Measurements from ENCODE around the gene TSPYL2. TPM values are rescaled to one million over a fixed set of nuclear protein-coding genes. Genes with fewer than 3 reads are reported as not detected.

TSPYL2 gene
- total RNA-seq, 2 donors from 2014 or later, result 6.2 to 11.6 TPM

DNA sequence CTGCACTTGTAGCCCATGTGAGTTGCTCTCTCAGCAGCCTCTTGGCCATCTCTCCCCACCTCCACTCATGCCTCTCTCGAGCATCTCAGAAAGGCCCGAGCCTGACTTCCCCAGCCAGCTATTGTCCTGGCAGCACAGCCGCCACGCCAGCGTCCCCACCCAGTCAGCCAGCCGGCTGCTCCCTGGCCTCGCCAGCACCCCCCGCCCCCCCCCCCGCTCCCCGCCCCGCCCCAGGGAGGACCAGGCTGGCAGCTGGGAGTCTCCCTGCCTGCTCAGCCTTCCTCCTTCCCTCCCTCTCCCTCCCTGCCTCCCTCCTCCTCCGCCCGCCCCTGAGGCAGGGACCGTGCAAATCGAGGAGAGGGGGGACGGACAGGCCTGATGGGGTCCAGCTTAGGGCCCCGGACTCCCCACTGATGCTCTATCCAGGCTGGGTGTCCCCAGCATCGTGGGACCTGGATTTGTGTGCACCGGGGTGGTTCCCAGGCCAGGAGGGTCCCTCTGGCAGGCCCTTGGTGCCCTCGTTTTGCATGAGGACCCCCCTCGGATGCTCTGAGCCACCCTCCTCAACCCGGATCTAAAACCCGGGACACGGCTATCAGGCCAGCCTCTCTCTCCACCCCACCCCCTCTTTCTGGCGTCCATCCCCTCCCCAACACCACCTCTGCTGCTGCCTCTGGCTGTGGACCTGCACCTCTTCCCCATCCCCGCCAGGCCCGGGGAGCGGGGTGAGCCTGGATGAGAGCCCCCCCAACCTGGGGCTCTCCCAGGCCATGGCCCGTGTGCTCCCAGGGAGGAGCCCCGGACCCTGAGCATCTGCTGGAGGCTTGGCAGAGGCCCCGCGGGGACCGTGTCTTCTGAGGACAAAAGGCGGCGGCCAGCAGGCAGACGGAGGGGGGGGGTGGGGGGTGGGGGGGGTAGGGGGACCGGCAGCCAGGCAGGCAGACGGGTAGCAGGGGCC is 33.7 kb upstream of the TSPYL2 start, which contains the start of gene GPR173:
GPR173 (plus strand) TSS at position 621 of the 958 bp plus-strand sequence. CDS start 27,833 bp downstream, outside the sequence.
- no peaks in the 10 kb centered on the region for H3K36me3 ChIP-seq
- TF ChIP-seq, protein P1, sequence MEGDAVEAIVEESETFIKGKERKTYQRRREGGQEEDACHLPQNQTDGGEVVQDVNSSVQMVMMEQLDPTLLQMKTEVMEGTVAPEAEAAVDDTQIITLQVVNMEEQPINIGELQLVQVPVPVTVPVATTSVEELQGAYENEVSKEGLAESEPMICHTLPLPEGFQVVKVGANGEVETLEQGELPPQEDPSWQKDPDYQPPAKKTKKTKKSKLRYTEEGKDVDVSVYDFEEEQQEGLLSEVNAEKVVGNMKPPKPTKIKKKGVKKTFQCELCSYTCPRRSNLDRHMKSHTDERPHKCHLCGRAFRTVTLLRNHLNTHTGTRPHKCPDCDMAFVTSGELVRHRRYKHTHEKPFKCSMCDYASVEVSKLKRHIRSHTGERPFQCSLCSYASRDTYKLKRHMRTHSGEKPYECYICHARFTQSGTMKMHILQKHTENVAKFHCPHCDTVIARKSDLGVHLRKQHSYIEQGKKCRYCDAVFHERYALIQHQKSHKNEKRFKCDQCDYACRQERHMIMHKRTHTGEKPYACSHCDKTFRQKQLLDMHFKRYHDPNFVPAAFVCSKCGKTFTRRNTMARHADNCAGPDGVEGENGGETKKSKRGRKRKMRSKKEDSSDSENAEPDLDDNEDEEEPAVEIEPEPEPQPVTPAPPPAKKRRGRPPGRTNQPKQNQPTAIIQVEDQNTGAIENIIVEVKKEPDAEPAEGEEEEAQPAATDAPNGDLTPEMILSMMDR (IDR thresholded peaks at IDR 0.05), result no peak
- peak within 1 kb of the TSS; percentile 19 for H3K4me3 ChIP-seq
- intact Hi-C loops (cut with DNase I), result no loop called here
- H3K9me3 ChIP-seq, result no peaks in the 10 kb centered on the region
- H3K27me3 ChIP-seq, result no peaks in the 10 kb centered on the region
- peak; percentile 29 for DNase-seq
- H3K4me1 ChIP-seq, result no peaks in the 10 kb centered on the region
- no peak within 1 kb of the TSS for H3K27ac ChIP-seq
- no peak within 1 kb of the TSS for H3K9ac ChIP-seq (ENCODE audit: low read depth in 2 of 2, low read length in 2 of 2)

DNA sequence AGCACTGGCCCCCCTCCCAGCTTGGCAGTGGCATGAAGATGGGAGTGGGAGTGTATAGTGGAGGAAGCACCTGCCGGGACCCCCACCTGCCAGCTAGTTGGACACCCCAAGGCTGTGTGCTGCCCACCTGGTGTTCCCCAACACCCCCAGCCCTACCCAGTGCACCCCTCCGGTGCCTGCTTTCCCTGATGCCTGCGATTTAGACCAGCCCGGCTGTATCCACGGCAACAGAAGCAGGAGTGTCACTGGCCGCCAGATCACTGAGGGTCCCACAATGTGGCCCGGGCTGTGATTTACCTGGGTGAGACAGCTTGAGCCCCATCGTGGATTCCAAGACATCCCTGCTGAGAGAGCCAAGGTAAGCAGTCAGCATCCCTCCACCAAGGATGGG is 33.0 kb upstream of the TSPYL2 start:
- Histone ChIP-seq H3K4me3 (no peak overlapping the region), H3K36me3 (no peaks in the 10 kb centered on the region), H3K9ac (ENCODE audit: low read depth in 2 of 2, low read length in 2 of 2) (no peak overlapping the region), H3K27me3 (no peaks in the 10 kb centered on the region), H3K4me1 (no peaks in the 10 kb centered on the region), H3K9me3 (no peaks in the 10 kb centered on the region), H3K27ac (no peak overlapping the region)
- TF ChIP-seq, protein P1 (IDR thresholded peaks at IDR 0.05), result no peak
- no peak for DNase-seq
- intact Hi-C loops (cut with DNase I), result no loop called here

DNA sequence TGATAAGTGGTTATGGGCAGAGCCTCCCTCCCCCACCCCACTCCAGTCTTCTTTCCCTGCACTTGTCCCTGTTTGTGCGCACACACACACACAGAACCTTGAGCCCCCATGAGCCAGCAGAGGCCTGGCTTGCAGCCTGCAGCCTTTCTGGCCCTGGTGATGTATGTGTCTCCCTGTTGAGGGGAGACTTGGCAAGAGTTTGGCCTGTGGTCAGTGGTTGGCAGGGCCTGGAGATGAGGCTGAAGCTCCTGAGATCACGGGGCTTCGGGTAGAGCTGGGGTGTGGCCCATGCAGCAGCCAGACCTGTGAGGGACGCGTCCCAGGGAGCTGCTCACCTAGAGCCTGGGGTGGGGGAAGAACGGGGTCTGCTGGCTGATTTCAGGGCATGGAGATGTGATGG is 31.3 kb upstream of the TSPYL2 start:
- intact Hi-C loops (cut with DNase I), result no loop called here
- no peak overlapping the region for H3K9ac ChIP-seq (ENCODE audit: low read depth in 2 of 2, low read length in 2 of 2)

DNA sequence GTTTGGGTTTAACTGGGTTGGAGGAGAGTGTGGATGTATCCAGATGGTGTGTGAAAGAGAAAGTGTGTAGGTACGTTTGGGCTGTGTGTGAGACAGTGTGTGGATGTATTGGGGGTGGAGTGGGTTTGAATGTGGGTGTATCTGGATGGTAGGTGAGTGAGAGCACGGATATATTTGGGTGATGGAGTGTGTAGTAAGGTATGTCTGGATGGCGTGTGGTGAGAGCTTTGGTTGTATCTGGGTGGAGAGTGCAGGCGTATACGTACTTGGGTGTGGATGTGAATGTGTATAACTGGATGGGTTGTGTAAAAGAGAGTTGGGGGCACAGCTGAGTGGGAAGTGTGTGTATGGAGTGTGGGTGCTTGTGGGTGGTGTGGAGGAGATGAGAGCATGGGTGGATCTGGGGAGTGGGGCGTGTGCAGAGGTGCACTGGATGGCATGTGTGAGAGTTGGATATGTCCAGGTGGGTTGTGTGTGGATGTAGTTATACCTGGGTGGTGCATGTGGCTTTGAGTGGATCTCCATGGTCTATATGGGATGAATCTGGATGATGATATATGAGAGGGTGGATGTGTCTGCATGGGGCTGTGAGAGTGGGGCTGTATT is 26.8 kb upstream of the TSPYL2 start:
- no peak overlapping the region for H3K9ac ChIP-seq (ENCODE audit: low read depth in 2 of 2, low read length in 2 of 2)
- intact Hi-C loops (cut with DNase I), result no loop called here
- DNase-seq, result no peak
- no peaks in the 10 kb centered on the region for H3K4me1 ChIP-seq
- no peaks in the 10 kb centered on the region for H3K36me3 ChIP-seq
- H3K27ac ChIP-seq, result no peak overlapping the region
- H3K9me3 ChIP-seq, result no peaks in the 10 kb centered on the region
- TF ChIP-seq, protein P1 (IDR thresholded peaks at IDR 0.05), result no peak
- no peaks in the 10 kb centered on the region for H3K27me3 ChIP-seq
- H3K4me3 ChIP-seq, result no peak overlapping the region

More for the DNA sequence above, 31.3 kb upstream of the TSPYL2 start:
- Histone ChIP-seq H3K27ac (no peak overlapping the region), H3K36me3 (no peaks in the 10 kb centered on the region), H3K4me3 (no peak overlapping the region), H3K27me3 (no peaks in the 10 kb centered on the region), H3K9me3 (no peaks in the 10 kb centered on the region), H3K4me1 (no peaks in the 10 kb centered on the region)
- TF ChIP-seq, protein P1 (IDR thresholded peaks at IDR 0.05), result no peak
- no peak for DNase-seq

DNA sequence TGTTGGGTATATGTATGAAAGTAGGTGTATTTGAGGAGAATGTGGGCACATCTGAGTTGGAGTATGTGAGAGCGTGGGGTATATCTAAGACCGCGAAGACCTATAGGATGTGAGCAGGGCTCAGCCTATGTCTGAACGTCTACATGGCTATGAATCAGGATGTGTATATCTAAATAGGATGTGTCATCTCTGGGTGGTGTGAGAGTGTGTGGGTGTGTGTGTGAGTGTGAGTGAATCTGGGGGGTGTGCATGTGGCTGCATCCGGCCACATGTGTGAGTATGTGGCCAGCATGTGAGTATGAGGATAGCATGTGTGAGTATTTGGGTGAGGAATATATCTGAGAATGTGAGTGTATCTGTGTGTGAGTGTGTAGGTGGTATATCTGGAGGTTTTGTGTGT is 25.9 kb upstream of the TSPYL2 start:
- Histone ChIP-seq H3K4me3 (no peak overlapping the region), H3K4me1 (no peaks in the 10 kb centered on the region), H3K36me3 (no peaks in the 10 kb centered on the region), H3K9ac (ENCODE audit: low read depth in 2 of 2, low read length in 2 of 2) (no peak overlapping the region), H3K27ac (no peak overlapping the region), H3K9me3 (no peaks in the 10 kb centered on the region), H3K27me3 (no peaks in the 10 kb centered on the region)
- no peak for DNase-seq
- TF ChIP-seq, protein P1 (IDR thresholded peaks at IDR 0.05), result no peak
- intact Hi-C loops (cut with DNase I), result no loop called here
